Keratinocyte (primary cell): ENCODE measurements around the gene IL19. TPM values are rescaled to one million over a fixed set of nuclear protein-coding genes. Genes with fewer than 3 reads are reported as not detected.

Experiments
- DNase-seq: peaks from one replicate; pipeline ENCODE4 v3.0.0-alpha.2; 2011; ENCODE audit warnings: low read depth, missing footprints, low spot score
- FAIRE-seq: peaks from 2 replicates; lab custom pipeline; 2011; peaks lifted over from hg19 to GRCh38; lab: Jason Lieb, UNC
- H2AFZ ChIP-seq: 2 replicates; pipeline ENCODE4 v1.6.0; 2012; ENCODE audit warnings: low read length, control low read depth, inconsistent platforms; ENCODE audit not compliant: control insufficient read depth
- H3K27ac ChIP-seq: 2 replicates; pipeline ENCODE4 v1.5.1; 2011; ENCODE audit warnings: low read length; ENCODE audit not compliant: control insufficient read depth, insufficient read depth
- H3K27me3 ChIP-seq: 3 replicates; pipeline ENCODE4 v1.6.0; 2011; ENCODE audit warnings: low read length; ENCODE audit not compliant: control insufficient read depth, insufficient read depth; ENCODE audit errors: extremely low read depth
- H3K36me3 ChIP-seq, 2 experiments: 2 replicates in 1 of 2; 3 replicates in 1 of 2; pipeline ENCODE4 v1.5.1; 2011; ENCODE audit warnings: low read length in 2 of 2, mild to moderate bottlenecking in 1 of 2; ENCODE audit not compliant: control insufficient read depth in 2 of 2, insufficient read depth in 2 of 2; ENCODE audit errors: extremely low read depth in 1 of 2
- H3K4me1 ChIP-seq: 3 replicates; pipeline ENCODE4 v1.5.1; 2011; ENCODE audit warnings: low read length; ENCODE audit not compliant: control insufficient read depth, insufficient read depth; ENCODE audit errors: extremely low read depth
- H3K4me2 ChIP-seq: 3 replicates; pipeline ENCODE4 v1.6.0; 2011; ENCODE audit warnings: low read depth, low read length; ENCODE audit not compliant: control insufficient read depth, insufficient read depth; ENCODE audit errors: extremely low read depth
- H3K4me3 ChIP-seq, 3 experiments: fragments of 200-600 bp in 1 of 3; sonication (generic) in 1 of 3; 2 replicates in 2 of 3; 3 replicates in 1 of 3; pipeline ENCODE4 v1.5.1; 2011 to 2016; ENCODE audit warnings: low read length in 3 of 3, mild to moderate bottlenecking in 3 of 3, control low read depth in 2 of 3, inconsistent platforms in 1 of 3, low read depth in 1 of 3, mixed read lengths in 1 of 3, mixed run types in 1 of 3, moderate library complexity in 1 of 3; ENCODE audit not compliant: control insufficient read depth in 2 of 3, insufficient read depth in 2 of 3; ENCODE audit errors: extremely low read depth in 1 of 3
- H3K79me2 ChIP-seq: 2 replicates; pipeline ENCODE4 v1.6.0; 2012; ENCODE audit warnings: low read length; ENCODE audit not compliant: control insufficient read depth, insufficient read depth
- H3K9ac ChIP-seq: 3 replicates; pipeline ENCODE4 v1.6.0; 2011; ENCODE audit warnings: low read length; ENCODE audit not compliant: control insufficient read depth, insufficient read depth; ENCODE audit errors: extremely low read depth
- H3K9me1 ChIP-seq: 3 replicates; pipeline ENCODE4 v1.6.0; 2011; ENCODE audit warnings: low read length; ENCODE audit not compliant: control insufficient read depth, insufficient read depth; ENCODE audit errors: extremely low read depth
- H3K9me3 ChIP-seq: 2 replicates; pipeline ENCODE4 v1.5.1; 2012; ENCODE audit warnings: low read depth, low read length; ENCODE audit not compliant: control insufficient read depth
- H4K20me1 ChIP-seq: 3 replicates; pipeline ENCODE4 v1.6.0; 2011; ENCODE audit warnings: low read length; ENCODE audit not compliant: control insufficient read depth, insufficient read depth; ENCODE audit errors: extremely low read depth
- EZH2 ChIP-seq: IDR thresholded peaks from one replicate; pipeline ENCODE4 v1.6.1; 2012; ENCODE audit warnings: inconsistent platforms, mild to moderate bottlenecking, low read length, moderate library complexity
- dilution Hi-C: fragments of 300-500 bp; cut with MboI; formaldehyde crosslinking; loops from one replicate; pipeline ENCODE4 v1.7.0; 2020; ENCODE audit warnings: low sequenced_read_pairs; ENCODE audit not compliant: extremely low pct_ligation_motif_present
- polyA plus RNA-seq, 5 experiments: library from polyadenylated mRNA; depleted of rRNA in 3 of 5; stranded (reverse) in 3 of 5; stranded (forward) in 1 of 5; unstranded in 1 of 5; fragments of >200 nt; gene quantifications; 1 replicate in 1 of 5; 2 replicates in 3 of 5; 3 replicates in 1 of 5; pipeline versions ENCODE4 v1.2.1 to v1.2.3, GENCODE V29; 2011 to 2012; ENCODE audit warnings: missing spikeins in 2 of 5, low read depth in 1 of 5, low replicate concordance in 1 of 5
- TF ChIP-seq, protein P1 (sequence below), 3 experiments: IDR thresholded peaks in 1 of 3; conservative IDR thresholded peaks in 1 of 3; optimal IDR thresholded peaks in 1 of 3; 2 replicates in 2 of 3; 3 replicates in 1 of 3; pipeline versions ENCODE3 to v1.5.1; 2011; ENCODE audit warnings: low read length in 3 of 3, mild to moderate bottlenecking in 3 of 3, moderate library complexity in 2 of 3, control low read depth in 1 of 3, inconsistent platforms in 1 of 3; ENCODE audit not compliant: insufficient read depth in 2 of 3; ENCODE audit errors: extremely low read depth in 1 of 3

Gene IL19
- polyA plus RNA-seq, 1 donor (not counting 4 experiments of a cell fraction or from before 2014, with no cell fraction given): not detected

DNA sequence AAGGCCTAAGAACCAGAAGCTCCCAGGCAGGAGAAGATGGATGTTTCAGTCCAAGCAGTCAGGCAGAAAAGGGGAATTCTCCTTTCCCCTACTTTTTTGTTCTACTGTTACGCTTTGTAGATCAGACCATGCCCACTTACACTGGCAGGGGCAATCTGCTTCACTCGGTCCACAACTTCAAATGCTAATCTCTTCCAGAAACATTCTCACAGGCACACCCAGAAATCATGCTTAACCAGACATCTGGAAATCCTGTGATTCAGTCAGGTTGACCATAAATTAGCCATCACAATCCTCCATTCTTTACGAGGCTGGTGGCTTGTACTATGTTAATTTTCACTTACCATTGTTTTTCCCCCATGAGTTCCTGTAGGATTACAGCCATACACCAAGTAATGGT, 25.5 kb downstream of the IL19 start:
- Histone ChIP-seq H3K4me1 (peaks cover 12% of the 10 kb centered on the region), H3K27ac (no peak overlapping the region), H2AFZ (no peak overlapping the region), H3K4me3 (no peak overlapping the region), H3K9ac (no peak overlapping the region), H3K36me3 (no peaks in the 10 kb centered on the region), H3K9me1 (no peaks in the 10 kb centered on the region), H3K4me2 (no peak overlapping the region), H3K79me2 (no peaks in the 10 kb centered on the region), H4K20me1 (no peaks in the 10 kb centered on the region), H3K27me3 (no peaks in the 10 kb centered on the region), H3K9me3 (no peaks in the 10 kb centered on the region)
- no peak for DNase-seq
- dilution Hi-C loops: no loop called here
- FAIRE-seq: no peak
- TF ChIP-seq EZH2: no peak
- TF ChIP-seq, protein P1, sequence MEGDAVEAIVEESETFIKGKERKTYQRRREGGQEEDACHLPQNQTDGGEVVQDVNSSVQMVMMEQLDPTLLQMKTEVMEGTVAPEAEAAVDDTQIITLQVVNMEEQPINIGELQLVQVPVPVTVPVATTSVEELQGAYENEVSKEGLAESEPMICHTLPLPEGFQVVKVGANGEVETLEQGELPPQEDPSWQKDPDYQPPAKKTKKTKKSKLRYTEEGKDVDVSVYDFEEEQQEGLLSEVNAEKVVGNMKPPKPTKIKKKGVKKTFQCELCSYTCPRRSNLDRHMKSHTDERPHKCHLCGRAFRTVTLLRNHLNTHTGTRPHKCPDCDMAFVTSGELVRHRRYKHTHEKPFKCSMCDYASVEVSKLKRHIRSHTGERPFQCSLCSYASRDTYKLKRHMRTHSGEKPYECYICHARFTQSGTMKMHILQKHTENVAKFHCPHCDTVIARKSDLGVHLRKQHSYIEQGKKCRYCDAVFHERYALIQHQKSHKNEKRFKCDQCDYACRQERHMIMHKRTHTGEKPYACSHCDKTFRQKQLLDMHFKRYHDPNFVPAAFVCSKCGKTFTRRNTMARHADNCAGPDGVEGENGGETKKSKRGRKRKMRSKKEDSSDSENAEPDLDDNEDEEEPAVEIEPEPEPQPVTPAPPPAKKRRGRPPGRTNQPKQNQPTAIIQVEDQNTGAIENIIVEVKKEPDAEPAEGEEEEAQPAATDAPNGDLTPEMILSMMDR (optimal IDR thresholded peaks at IDR 0.05 in 1 of 3, IDR thresholded peaks at IDR 0.05 in 1 of 3, conservative IDR thresholded peaks at IDR 0.05 in 1 of 3; ENCODE audit: extremely low read depth in 1 of 3, insufficient read depth in 2 of 3, low read length in 3 of 3): no peak

DNA sequence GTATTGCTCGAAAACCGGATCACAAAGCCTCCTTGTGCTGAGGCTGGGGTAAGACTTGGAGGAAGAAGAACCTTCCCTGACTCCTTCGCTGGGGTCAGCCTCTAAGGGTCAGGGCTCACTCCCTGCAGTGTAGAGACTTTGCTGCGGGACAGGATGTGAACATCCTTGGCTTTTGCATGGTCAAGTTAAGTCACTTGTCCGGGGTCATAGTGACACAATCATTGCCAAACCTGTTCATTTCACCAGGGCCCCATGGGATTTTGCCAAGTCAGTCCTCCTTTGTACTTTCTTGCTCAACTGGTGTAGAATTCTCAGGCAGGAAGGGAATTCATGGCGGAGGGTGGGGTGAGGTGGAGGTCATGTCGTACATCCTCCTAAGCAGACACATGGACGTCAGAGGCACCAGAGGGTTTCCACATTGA, 26.4 kb downstream of the IL19 start:
- H3K9ac ChIP-seq: no peak overlapping the region
- no peaks in the 10 kb centered on the region for H3K79me2 ChIP-seq
- no peaks in the 10 kb centered on the region for H3K9me1 ChIP-seq
- H4K20me1 ChIP-seq: no peaks in the 10 kb centered on the region
- no peaks in the 10 kb centered on the region for H3K27me3 ChIP-seq
- TF ChIP-seq, protein P1 (optimal IDR thresholded peaks at IDR 0.05 in 1 of 3, IDR thresholded peaks at IDR 0.05 in 1 of 3, conservative IDR thresholded peaks at IDR 0.05 in 1 of 3; ENCODE audit: extremely low read depth in 1 of 3, insufficient read depth in 2 of 3, low read length in 3 of 3): no peak
- no peak for TF ChIP-seq EZH2
- no peak overlapping the region for H2AFZ ChIP-seq
- H3K4me2 ChIP-seq: no peak overlapping the region
- H3K27ac ChIP-seq: no peak overlapping the region
- dilution Hi-C loops: no loop called here
- FAIRE-seq (no peak), DNase-seq (no peak)
- no peaks in the 10 kb centered on the region for H3K36me3 ChIP-seq
- peaks cover 9% of the 10 kb centered on the region for H3K4me1 ChIP-seq
- no peaks in the 10 kb centered on the region for H3K9me3 ChIP-seq
- H3K4me3 ChIP-seq: no peak overlapping the region
